H7 (cell line): ENCODE measurements around the gene EWSR1. TPM values are rescaled to one million over a fixed set of nuclear protein-coding genes. Genes with fewer than 3 reads are reported as not detected.

Experiments used
- DNase-seq: peaks from one replicate; pipeline ENCODE4 v3.0.0; 2012
- H3K27me3 ChIP-seq: 2 replicates; pipeline ENCODE4 v1.6.0; 2011; ENCODE audit warnings: mild to moderate bottlenecking, low read length; ENCODE audit not compliant: control insufficient read depth, insufficient read depth
- H3K36me3 ChIP-seq: replicated peaks from 2 replicates; pipeline ENCODE4 v1.5.1; 2011; ENCODE audit warnings: low read length; ENCODE audit not compliant: control insufficient read depth, insufficient read depth
- H3K4me3 ChIP-seq: 2 replicates; pipeline ENCODE4 v1.5.1; 2011; ENCODE audit warnings: low read depth, mild to moderate bottlenecking, control low read depth, low read length, moderate library complexity; ENCODE audit not compliant: insufficient read depth
- total RNA-seq: library from RNA; depleted of rRNA; stranded (reverse); fragments of >200 nt; shearing (Covaris generic); gene quantifications from 2 replicates; pipeline ENCODE4 v1.2.3, GENCODE V29; 2014

EWSR1 gene
- total RNA-seq, 1 experiment from 2014 or later, result 229 TPM

GRCh38 chr22:29270475-29271271, 2.6 kb downstream of the EWSR1 start:
- DNase-seq, result no peak
- Histone ChIP-seq H3K36me3 (peaks cover 49% of the 10 kb centered on the region), H3K27me3 (no peaks in the 10 kb centered on the region), H3K4me3 (no peak overlapping the region)

DNA sequence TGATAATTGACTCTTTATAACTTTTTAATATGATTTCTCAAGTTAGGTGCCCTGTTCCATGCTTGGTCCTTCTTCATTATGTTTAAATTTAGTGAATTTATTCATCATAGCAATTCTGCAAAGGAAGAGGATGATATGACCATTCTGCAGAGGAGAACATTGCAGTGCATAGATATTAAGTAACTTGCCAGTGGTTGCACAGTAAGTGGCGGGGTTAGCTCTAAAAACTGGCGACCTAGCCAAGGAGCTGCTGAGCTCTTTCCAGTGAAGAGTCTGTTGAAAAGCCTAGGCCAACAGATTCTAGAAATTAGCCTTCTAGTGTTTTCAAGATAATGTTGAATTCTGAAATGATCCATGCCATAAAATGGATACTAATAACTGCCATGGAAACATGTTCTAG, 4.6 kb downstream of the EWSR1 start:
- no peak for DNase-seq
- Histone ChIP-seq H3K36me3 (peaks cover 51% of the 10 kb centered on the region), H3K27me3 (no peaks in the 10 kb centered on the region), H3K4me3 (no peak overlapping the region)

GRCh38 chr22:29275167-29275566, 7.1 kb downstream of the EWSR1 start:
- Histone ChIP-seq H3K27me3 (no peaks in the 10 kb centered on the region), H3K36me3 (peaks cover 59% of the 10 kb centered on the region), H3K4me3 (no peak overlapping the region)
- no peak for DNase-seq

GRCh38 chr22:29275819-29276565, 7.9 kb downstream of the EWSR1 start:
- Histone ChIP-seq H3K4me3 (no peak overlapping the region), H3K36me3 (peaks cover 55% of the 10 kb centered on the region), H3K27me3 (no peaks in the 10 kb centered on the region)
- DNase-seq, result no peak

GRCh38 chr22:29277927-29278326, 9.9 kb downstream of the EWSR1 start:
- H3K4me3 ChIP-seq, result no peak overlapping the region
- DNase-seq, result no peak
- no peaks in the 10 kb centered on the region for H3K27me3 ChIP-seq
- peaks cover 55% of the 10 kb centered on the region for H3K36me3 ChIP-seq

DNA sequence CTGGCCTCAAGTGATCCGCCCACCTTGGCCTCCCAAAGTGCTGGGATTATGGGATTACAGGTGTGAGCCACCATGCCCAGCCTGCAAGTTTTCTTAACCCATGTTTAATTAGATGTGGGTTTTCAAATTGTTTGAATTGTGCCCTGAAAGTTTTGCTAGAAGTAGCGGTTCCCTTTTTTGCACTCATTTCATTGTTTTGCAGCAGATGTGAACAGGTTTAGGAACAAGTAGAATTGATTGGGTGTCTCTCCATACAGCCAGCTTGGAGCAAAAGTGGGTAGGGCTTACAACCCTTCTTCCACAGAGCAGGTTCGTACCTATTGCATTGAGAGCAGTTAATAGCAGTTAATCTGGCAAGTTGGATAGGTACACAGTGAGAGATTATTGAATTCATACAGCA, 16.1 kb downstream of the EWSR1 start:
- H3K36me3 ChIP-seq, result peaks cover 53% of the 10 kb centered on the region

GRCh38 chr22:29288837-29289236, 20.8 kb downstream of the EWSR1 start:
- H3K4me3 ChIP-seq, result no peak overlapping the region

More for the DNA sequence above, 16.1 kb downstream of the EWSR1 start:
- no peak for DNase-seq
- Histone ChIP-seq H3K4me3 (no peak overlapping the region), H3K27me3 (no peaks in the 10 kb centered on the region)

DNA sequence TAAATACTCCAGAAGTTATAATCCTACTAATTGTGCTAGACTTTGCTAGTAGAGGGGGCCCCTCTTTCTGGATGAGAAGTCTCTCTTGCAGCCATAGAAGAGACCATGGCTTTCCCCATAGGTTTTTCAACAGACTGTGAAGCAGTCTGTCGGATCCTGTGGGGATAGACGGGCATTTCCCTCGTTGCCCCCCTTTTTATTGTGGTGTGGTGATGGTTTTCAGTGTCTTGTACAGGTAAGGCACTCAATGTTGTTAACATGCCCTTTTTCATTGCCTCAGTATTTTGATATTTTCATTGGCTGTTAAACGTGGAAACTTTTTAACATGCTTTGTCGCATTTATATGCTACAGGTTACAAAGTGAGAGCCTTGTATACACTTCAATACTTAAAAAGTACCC, 22.0 kb downstream of the EWSR1 start:
- H3K36me3 ChIP-seq, result peaks cover 52% of the 10 kb centered on the region
- DNase-seq, result no peak
- H3K27me3 ChIP-seq, result no peaks in the 10 kb centered on the region
- H3K4me3 ChIP-seq, result no peak overlapping the region

More at GRCh38 chr22:29288837-29289236, 20.8 kb downstream of the EWSR1 start:
- H3K36me3 ChIP-seq, result peaks cover 54% of the 10 kb centered on the region
- no peaks in the 10 kb centered on the region for H3K27me3 ChIP-seq
- no peak for DNase-seq

DNA sequence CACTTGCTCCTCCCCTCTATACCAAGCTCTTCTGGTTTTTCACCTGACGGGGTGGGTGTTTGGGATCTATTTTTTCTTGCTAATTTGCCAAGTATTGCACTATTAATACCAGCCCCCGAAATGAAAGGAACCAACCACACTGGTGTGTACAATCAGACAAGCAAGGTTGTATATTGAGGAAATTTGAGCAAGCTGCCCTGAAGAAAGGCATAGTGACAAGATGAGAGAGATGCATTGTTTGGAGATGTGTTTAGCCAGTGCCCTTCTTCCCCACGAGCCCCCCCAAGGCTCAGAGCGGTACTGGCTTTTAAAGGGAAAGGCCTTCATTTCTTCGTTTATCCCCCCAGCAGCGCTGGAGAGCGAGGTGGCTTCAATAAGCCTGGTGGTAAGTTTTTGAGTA, 23.1 kb downstream of the EWSR1 start:
- DNase-seq, result no peak
- H3K36me3 ChIP-seq, result peaks cover 58% of the 10 kb centered on the region

DNA sequence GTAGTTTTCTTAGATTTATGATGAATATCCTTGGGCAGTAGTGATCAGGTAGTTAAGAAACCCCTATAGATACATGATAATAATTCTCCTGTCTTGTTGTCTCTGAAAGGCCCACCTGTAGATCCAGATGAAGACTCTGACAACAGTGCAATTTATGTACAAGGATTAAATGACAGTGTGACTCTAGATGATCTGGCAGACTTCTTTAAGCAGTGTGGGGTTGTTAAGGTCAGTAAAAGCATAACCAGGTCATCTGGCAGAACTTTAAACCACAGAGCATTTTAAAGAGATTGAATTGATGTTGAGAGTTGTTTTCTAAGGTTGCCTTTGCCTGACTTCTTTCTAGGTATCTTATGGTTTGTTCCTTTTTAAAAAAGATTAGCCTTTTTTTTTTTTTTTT, 24.3 kb downstream of the EWSR1 start:
- no peaks in the 10 kb centered on the region for H3K27me3 ChIP-seq
- no peak overlapping the region for H3K4me3 ChIP-seq
- H3K36me3 ChIP-seq, result peaks cover 64% of the 10 kb centered on the region

More for the DNA sequence above, 23.1 kb downstream of the EWSR1 start:
- Histone ChIP-seq H3K27me3 (no peaks in the 10 kb centered on the region), H3K4me3 (no peak overlapping the region)

GRCh38 chr22:29298641-29299040, 30.6 kb downstream of the EWSR1 start:
- DNase-seq, result no peak
- H3K36me3 ChIP-seq, result peaks cover 51% of the 10 kb centered on the region
- H3K27me3 ChIP-seq, result no peaks in the 10 kb centered on the region
- H3K4me3 ChIP-seq, result no peak overlapping the region

More for the DNA sequence above, 24.3 kb downstream of the EWSR1 start:
- DNase-seq, result no peak

DNA sequence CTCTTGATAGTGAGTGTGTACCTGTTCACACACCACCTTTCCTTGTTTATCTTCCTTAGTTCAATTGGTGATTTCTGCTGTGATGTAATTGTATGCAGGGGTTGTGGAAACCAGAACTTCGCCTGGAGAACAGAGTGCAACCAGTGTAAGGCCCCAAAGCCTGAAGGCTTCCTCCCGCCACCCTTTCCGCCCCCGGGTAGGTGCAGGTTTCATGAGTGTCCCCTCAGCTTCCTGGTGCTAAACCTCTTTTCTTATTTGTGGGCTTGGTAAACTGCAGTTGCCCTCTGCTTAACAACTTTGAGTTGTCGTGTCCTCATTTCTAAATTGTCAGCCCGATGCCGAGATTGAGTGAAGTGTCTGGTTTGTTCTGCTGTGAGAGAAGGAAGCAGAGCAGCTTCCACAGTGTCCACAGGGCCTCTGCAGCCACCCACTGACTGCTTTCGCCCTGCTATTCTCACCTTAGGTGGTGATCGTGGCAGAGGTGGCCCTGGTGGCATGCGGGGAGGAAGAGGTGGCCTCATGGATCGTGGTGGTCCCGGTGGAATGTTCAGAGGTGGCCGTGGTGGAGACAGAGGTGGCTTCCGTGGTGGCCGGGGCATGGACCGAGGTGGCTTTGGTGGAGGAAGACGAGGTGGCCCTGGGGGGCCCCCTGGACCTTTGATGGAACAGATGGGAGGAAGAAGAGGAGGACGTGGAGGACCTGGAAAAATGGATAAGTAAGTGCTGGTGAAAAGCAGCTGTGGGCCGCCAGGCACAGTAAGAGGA, 31.2 kb downstream of the EWSR1 start:
- DNase-seq, result no peak
- no peak overlapping the region for H3K4me3 ChIP-seq
- peaks cover 47% of the 10 kb centered on the region for H3K36me3 ChIP-seq
- H3K27me3 ChIP-seq, result no peaks in the 10 kb centered on the region

- Histone ChIP-seq H3K4me3 (no peak overlapping the region), H3K36me3 (peaks cover 42% of the 10 kb centered on the region)
- no peak for DNase-seq
Observed at GRCh38 chr22:29300467-29300806, 32.4 kb downstream of the EWSR1 start.

DNA sequence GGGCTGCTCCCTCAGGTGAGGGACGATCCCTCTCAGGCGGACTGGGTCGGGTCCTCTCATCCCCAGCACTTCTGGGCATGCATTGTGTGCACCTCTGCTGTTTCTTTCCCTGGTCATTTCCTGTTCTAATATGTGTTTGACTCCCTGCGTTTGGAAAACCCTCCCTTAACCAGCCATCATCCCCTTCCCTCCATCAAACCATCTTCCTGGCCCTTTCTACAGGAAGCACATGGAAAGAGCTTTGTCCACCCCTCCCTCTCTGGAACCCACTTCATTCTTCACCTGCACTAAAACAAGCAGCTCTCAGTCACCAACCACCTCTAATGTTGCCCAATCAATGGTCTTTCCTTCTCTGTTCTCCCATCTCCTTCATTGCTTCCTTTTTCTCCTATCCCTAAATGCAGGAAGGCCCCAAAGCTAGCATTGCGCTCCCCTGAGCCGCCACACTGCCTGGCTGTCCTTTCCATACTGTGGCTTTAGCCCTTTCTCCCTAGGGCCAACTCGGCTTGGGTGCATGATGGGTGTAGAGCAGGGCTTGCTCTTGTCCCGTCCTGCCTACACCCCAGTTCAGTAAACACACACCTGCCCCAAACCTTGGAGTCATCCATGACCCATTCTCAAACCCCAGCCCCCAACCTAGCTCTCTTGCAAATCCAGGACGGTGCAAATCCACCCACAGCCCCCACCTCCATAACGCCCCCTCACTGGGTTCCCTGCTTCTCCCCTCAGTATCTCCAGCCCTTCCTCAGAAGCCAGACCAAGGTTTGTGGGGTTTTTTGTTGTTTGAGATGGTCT, 32.9 kb downstream of the EWSR1 start:
- no peaks in the 10 kb centered on the region for H3K27me3 ChIP-seq
- peak; percentile 39 for DNase-seq
- peaks cover 37% of the 10 kb centered on the region for H3K36me3 ChIP-seq
- H3K4me3 ChIP-seq, result no peak overlapping the region

More at GRCh38 chr22:29300467-29300806, 32.4 kb downstream of the EWSR1 start:
- no peaks in the 10 kb centered on the region for H3K27me3 ChIP-seq
